ENCODE results near the gene SMIM24.

GRCh38 chr19:3519126-3519525, 38.8 kb upstream of the SMIM24 start:
- TF ChIP-seq CTCF (IDR thresholded peaks at IDR 0.05) = no peak
- TF ChIP-seq POLR2A (IDR thresholded peaks at IDR 0.05) = no peak

Data from heart left ventricle (tissue), 13 donors.